Progenitor cell of endocrine pancreas (in vitro differentiated cells): Measurements from ENCODE around the gene PTPRM. TPM values are rescaled to one million over a fixed set of nuclear protein-coding genes. Genes with fewer than 3 reads are reported as not detected.

Source experiments
- DNase-seq: peaks from one replicate; pipeline ENCODE4 v3.0.0; 2021; ENCODE audit warnings: low spot score; ENCODE audit not compliant: unreplicated experiment
- H3K27ac Mint-ChIP-seq: 2 replicates; pipeline ENCODE4 v1.8.0; 2021; ENCODE audit warnings: mild to moderate bottlenecking, moderate library complexity, mixed read lengths
- H3K27me3 Mint-ChIP-seq: 2 replicates; pipeline ENCODE4 v1.8.0; 2021; ENCODE audit warnings: mixed read lengths
- H3K36me3 Mint-ChIP-seq: 2 replicates; pipeline ENCODE4 v1.8.0; 2022; ENCODE audit warnings: mixed read lengths; ENCODE audit not compliant: insufficient read depth
- H3K4me1 Mint-ChIP-seq: 2 replicates; pipeline ENCODE4 v1.8.0; 2021; ENCODE audit warnings: low read depth, mixed read lengths
- H3K4me3 Mint-ChIP-seq: 2 replicates; pipeline ENCODE4 v1.8.0; 2021; ENCODE audit warnings: low read depth, mild to moderate bottlenecking, moderate library complexity, mixed read lengths
- H3K9me3 Mint-ChIP-seq: 2 replicates; pipeline ENCODE4 v1.8.0; 2021; ENCODE audit warnings: low read depth, mixed read lengths
- CTCF ChIP-seq: fragments of 200-600 bp; sonication (generic); IDR thresholded peaks from one replicate; pipeline ENCODE4 v1.5.0; 2021; ENCODE audit warnings: antibody characterized with exemption, mild to moderate bottlenecking; ENCODE audit not compliant: unreplicated experiment
- total RNA-seq: library from RNA; stranded (reverse); gene quantifications from 2 replicates; pipeline ENCODE4 v1.2.1, GENCODE V29; 2021

Gene PTPRM
- total RNA-seq, 1 donor from 2014 or later, result 23.2 TPM

GRCh38 chr18:7815787-7816186 lies 248.7 kb downstream of the PTPRM start:
- DNase-seq, result no peak
- no peak for TF ChIP-seq CTCF

GRCh38 chr18:7817575-7818230 lies 250.6 kb downstream of the PTPRM start:
- TF ChIP-seq CTCF, result no peak
- H3K27ac Mint-ChIP-seq, result no peak overlapping the region
- DNase-seq, result no peak
- H3K4me1 Mint-ChIP-seq, result peaks cover 4% of the 10 kb centered on the region
- peaks cover 15% of the 10 kb centered on the region for H3K36me3 Mint-ChIP-seq
- H3K4me3 Mint-ChIP-seq, result no peak overlapping the region
- no peaks in the 10 kb centered on the region for H3K27me3 Mint-ChIP-seq
- H3K9me3 Mint-ChIP-seq, result peaks cover 22% of the 10 kb centered on the region

More at GRCh38 chr18:7815787-7816186, 248.7 kb downstream of the PTPRM start:
- Mint-ChIP-seq H3K36me3 (peaks cover 15% of the 10 kb centered on the region), H3K27me3 (no peaks in the 10 kb centered on the region), H3K27ac (no peak overlapping the region), H3K4me1 (peaks cover 8% of the 10 kb centered on the region), H3K4me3 (no peak overlapping the region), H3K9me3 (peaks cover 22% of the 10 kb centered on the region)

GRCh38 chr18:7821784-7822183 lies 254.7 kb downstream of the PTPRM start:
- TF ChIP-seq CTCF, result no peak
- DNase-seq, result no peak
- Mint-ChIP-seq H3K27me3 (no peaks in the 10 kb centered on the region), H3K9me3 (no peaks in the 10 kb centered on the region), H3K4me3 (no peak overlapping the region), H3K36me3 (no peaks in the 10 kb centered on the region), H3K4me1 (peaks cover 4% of the 10 kb centered on the region), H3K27ac (no peak overlapping the region)

- Mint-ChIP-seq H3K27me3 (no peaks in the 10 kb centered on the region), H3K27ac (no peak overlapping the region), H3K36me3 (no peaks in the 10 kb centered on the region), H3K4me3 (no peak overlapping the region), H3K9me3 (no peaks in the 10 kb centered on the region), H3K4me1 (peaks cover 4% of the 10 kb centered on the region)
- TF ChIP-seq CTCF, result no peak
- DNase-seq, result no peak
Observed at GRCh38 chr18:7822435-7823331, 255.6 kb downstream of the PTPRM start.

GRCh38 chr18:7824970-7825369 lies 257.9 kb downstream of the PTPRM start:
- Mint-ChIP-seq H3K36me3 (no peaks in the 10 kb centered on the region), H3K4me3 (no peak overlapping the region)
- no peak for TF ChIP-seq CTCF

More at GRCh38 chr18:7824970-7825369, 257.9 kb downstream of the PTPRM start:
- DNase-seq, result no peak
- H3K4me1 Mint-ChIP-seq, result peaks cover 12% of the 10 kb centered on the region
- H3K9me3 Mint-ChIP-seq, result no peaks in the 10 kb centered on the region
- no peaks in the 10 kb centered on the region for H3K27me3 Mint-ChIP-seq
- H3K27ac Mint-ChIP-seq, result no peak overlapping the region
